Measurements from ENCODE around the gene SIVA1. TPM values are rescaled to one million over a fixed set of nuclear protein-coding genes. Genes with fewer than 3 reads are reported as not detected.

SIVA1 gene
- total RNA-seq, 4 donors from 2014 or later: 64.6 to 144 (median 115) TPM

GRCh38 chr14:104794099-104794498, 41.2 kb downstream of the SIVA1 start:
- no peaks in the 10 kb centered on the region for H3K9me3 ChIP-seq
- no peaks in the 10 kb centered on the region for H3K27me3 ChIP-seq
- peak in 2 of 3 donors; percentile 41 to 72 for DNase-seq
- peak overlapping the region; percentile 69 to 96 (median 84) for H3K4me3 ChIP-seq
- no peak for TF ChIP-seq POLR2A (IDR thresholded peaks at IDR 0.05)
- TF ChIP-seq, protein P1, sequence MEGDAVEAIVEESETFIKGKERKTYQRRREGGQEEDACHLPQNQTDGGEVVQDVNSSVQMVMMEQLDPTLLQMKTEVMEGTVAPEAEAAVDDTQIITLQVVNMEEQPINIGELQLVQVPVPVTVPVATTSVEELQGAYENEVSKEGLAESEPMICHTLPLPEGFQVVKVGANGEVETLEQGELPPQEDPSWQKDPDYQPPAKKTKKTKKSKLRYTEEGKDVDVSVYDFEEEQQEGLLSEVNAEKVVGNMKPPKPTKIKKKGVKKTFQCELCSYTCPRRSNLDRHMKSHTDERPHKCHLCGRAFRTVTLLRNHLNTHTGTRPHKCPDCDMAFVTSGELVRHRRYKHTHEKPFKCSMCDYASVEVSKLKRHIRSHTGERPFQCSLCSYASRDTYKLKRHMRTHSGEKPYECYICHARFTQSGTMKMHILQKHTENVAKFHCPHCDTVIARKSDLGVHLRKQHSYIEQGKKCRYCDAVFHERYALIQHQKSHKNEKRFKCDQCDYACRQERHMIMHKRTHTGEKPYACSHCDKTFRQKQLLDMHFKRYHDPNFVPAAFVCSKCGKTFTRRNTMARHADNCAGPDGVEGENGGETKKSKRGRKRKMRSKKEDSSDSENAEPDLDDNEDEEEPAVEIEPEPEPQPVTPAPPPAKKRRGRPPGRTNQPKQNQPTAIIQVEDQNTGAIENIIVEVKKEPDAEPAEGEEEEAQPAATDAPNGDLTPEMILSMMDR (IDR thresholded peaks at IDR 0.05): no peak
- peaks cover 0 to 54% (median 22%) of the 10 kb centered on the region in 4 donors for H3K4me1 ChIP-seq
- H3K27ac ChIP-seq: peak overlapping the region in 1 of 4 donors; percentile 35
- H3K36me3 ChIP-seq: peaks cover 0 to 35% (median 0%) of the 10 kb centered on the region in 3 donors

DNA sequence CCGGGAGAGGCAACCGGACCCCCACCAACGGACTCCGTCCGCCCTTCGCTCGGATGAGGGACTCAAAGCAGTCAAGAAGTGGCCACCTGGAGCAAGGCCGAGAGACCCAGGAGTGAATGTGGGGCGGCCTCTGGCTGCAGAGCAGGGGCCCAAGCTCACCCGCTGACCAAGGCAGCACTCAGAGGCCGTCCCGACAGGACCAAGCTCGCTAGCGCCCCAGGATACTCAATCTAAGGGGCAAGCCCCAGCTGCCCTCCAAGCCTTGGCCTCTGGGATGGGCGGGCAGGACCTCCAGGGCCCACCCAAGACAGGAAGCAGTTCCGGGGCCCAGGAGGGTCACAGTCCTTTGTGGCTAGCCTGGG, 41.7 kb downstream of the SIVA1 start:
- H3K4me3 ChIP-seq: peak overlapping the region; percentile 69 to 96 (median 84)
- H3K27ac ChIP-seq: peak overlapping the region; percentile 62 to 91 (median 76)
- peak in 1 of 3 donors; percentile 57 for DNase-seq
- H3K36me3 ChIP-seq: peaks cover 0 to 30% (median 0%) of the 10 kb centered on the region in 3 donors
- H3K9me3 ChIP-seq: no peaks in the 10 kb centered on the region
- H3K27me3 ChIP-seq: no peaks in the 10 kb centered on the region
- peaks cover 0 to 60% (median 22%) of the 10 kb centered on the region in 4 donors for H3K4me1 ChIP-seq
- TF ChIP-seq, protein P1 (IDR thresholded peaks at IDR 0.05): no peak
- no peak for TF ChIP-seq POLR2A (IDR thresholded peaks at IDR 0.05)

- DNase-seq: peak in 2 of 3 donors; percentile 65 to 69
- Histone ChIP-seq H3K4me1 (peaks cover 0 to 65% (median 24%) of the 10 kb centered on the region in 4 donors), H3K9me3 (no peaks in the 10 kb centered on the region), H3K4me3 (peak within 1 kb of the TSS; percentile 69 to 96 (median 84)), H3K27me3 (no peaks in the 10 kb centered on the region), H3K27ac (peak within 1 kb of the TSS; percentile 82 to 91 (median 84)), H3K36me3 (peaks cover 0 to 24% (median 0%) of the 10 kb centered on the region in 3 donors)
- TF ChIP-seq, protein P1 (IDR thresholded peaks at IDR 0.05): no peak
- TF ChIP-seq POLR2A (IDR thresholded peaks at IDR 0.05): no peak
Measured at GRCh38 chr14:104794993-104795780, 42.2 kb downstream of the SIVA1 start, which contains the start of gene AKT1. AKT1 (minus strand) TSS chr14:104795748; CDS start chr14:104792643, 3,105 bp downstream.

DNA sequence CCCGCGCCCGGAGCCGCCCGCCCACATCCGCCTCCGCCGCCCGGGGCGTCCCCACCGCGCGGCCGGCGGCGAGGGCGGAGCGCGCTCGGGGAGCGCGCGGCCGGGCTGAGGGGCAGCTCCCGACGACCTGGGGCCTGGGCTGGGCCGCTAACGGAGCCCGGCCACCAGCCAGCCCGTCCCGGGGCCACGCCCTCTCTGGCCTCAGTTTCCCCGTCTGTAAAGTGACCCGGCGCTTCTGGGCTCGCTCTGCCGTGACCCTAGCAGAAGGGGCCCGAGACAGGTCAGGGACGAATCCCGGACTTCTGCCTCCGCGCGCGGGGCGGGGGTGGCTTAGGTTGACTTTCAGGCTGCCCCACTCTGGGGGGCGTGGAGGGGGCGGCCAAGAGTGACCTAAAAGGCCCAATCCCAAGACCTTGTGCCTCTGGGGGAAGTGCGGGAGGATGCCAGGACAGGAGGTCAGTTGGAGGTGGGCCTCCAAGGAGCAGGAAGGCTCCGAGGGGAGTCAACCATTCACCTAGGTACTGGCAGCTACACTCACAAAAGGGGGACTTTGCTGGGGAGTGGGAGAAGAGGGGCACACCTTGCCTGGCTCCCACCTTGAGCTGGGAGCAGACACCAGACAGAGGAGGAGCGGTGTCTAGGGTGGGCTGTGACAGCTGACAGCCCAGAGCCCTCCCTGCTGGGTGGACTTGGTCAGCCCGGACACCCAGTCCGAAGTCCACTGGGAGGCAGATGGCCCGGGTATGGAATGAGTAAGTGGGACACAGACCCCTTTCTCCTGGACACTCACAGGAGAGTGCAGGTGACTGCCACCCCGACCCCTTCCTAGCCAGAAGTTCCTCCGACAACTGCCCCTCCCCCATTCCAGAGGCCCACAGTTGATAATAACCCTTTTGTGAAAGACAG, 43.1 kb downstream of the SIVA1 start:
- Histone ChIP-seq H3K27ac (peak overlapping the region; percentile 82 to 91 (median 84)), H3K9me3 (no peaks in the 10 kb centered on the region), H3K36me3 (peaks cover 0 to 16% (median 0%) of the 10 kb centered on the region in 3 donors), H3K4me3 (peak overlapping the region; percentile 47 to 96 (median 58)), H3K4me1 (peaks cover 0 to 66% (median 24%) of the 10 kb centered on the region in 4 donors), H3K27me3 (no peaks in the 10 kb centered on the region)
- peak; percentile 40 to 85 (median 69) for DNase-seq
- TF ChIP-seq POLR2A (IDR thresholded peaks at IDR 0.05): peak; percentile 53 to 57
- TF ChIP-seq, protein P1 (IDR thresholded peaks at IDR 0.05): no peak

DNA sequence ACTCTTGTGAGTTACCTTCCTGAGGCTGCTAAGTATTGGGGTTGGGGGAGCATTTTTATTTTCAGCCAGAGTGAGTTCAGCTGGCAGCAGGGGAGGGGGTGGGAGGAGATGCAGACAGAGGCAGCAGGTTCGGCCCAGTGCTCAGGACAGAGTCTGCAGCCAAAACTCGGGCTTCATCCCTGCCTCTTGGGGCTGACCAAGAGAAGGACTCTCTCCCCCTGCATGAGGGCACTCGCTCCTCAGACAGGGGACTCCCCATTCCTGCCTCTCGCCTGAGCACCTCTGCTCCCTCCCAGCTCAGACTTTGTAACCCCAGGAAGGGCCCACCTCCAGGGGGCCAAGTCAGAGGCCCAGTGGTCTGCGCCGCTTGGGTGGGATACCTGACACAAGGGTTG, 43.7 kb downstream of the SIVA1 start:
- peak overlapping the region in 3 of 4 donors; percentile 71 to 85 (median 83) for H3K27ac ChIP-seq

More for the DNA sequence above, 43.7 kb downstream of the SIVA1 start:
- Histone ChIP-seq H3K4me3 (no peak overlapping the region), H3K36me3 (peaks cover 0 to 9% (median 0%) of the 10 kb centered on the region in 3 donors), H3K9me3 (no peaks in the 10 kb centered on the region), H3K27me3 (no peaks in the 10 kb centered on the region), H3K4me1 (peaks cover 3 to 72% (median 29%) of the 10 kb centered on the region in 4 donors)
- TF ChIP-seq, protein P1 (IDR thresholded peaks at IDR 0.05): no peak
- no peak for TF ChIP-seq POLR2A (IDR thresholded peaks at IDR 0.05)
- no peak for DNase-seq
